ENCODE measurements around the gene DYRK3. TPM values are rescaled to one million over a fixed set of nuclear protein-coding genes. Genes with fewer than 3 reads are reported as not detected.

DYRK3 gene
- total RNA-seq, 1 donor from 2014 or later: 22.7 TPM

GRCh38 chr1:206591696-206592095 lies 43.6 kb upstream of the DYRK3 start:
- H3K36me3 ChIP-seq: no peaks in the 10 kb centered on the region
- H4K20me1 ChIP-seq (ENCODE audit: low read depth): no peaks in the 10 kb centered on the region
- H3K27ac Mint-ChIP-seq: no peak overlapping the region
- H3K9me3 Mint-ChIP-seq: no peaks in the 10 kb centered on the region
- no peak overlapping the region for H3K4me3 ChIP-seq
- no peak for DNase-seq (ENCODE audit: low spot score)
- no peak for TF ChIP-seq EZH2phosphoT487 (IDR thresholded peaks at IDR 0.05)
- TF ChIP-seq EZH2 (IDR thresholded peaks at IDR 0.05): no peak
- TF ChIP-seq CTCF (IDR thresholded peaks at IDR 0.05): no peak
- H3K9ac ChIP-seq: no peak overlapping the region
- no peak overlapping the region for H3K4me2 ChIP-seq
- H3K9me3 ChIP-seq (ENCODE audit: low read depth): no peaks in the 10 kb centered on the region
- peaks cover 28% of the 10 kb centered on the region for H3K36me3 Mint-ChIP-seq
- no peak overlapping the region for H3K4me3 Mint-ChIP-seq
- H3K27me3 ChIP-seq: no peaks in the 10 kb centered on the region
- H3K79me2 ChIP-seq (ENCODE audit: low read depth): no peaks in the 10 kb centered on the region
- H3K27ac ChIP-seq: no peak overlapping the region
- peaks cover 9% of the 10 kb centered on the region for H3K4me1 ChIP-seq
- H3F3A ChIP-seq (ENCODE audit: low read depth): no peaks in the 10 kb centered on the region
- no peaks in the 10 kb centered on the region for H3K27me3 Mint-ChIP-seq (ENCODE audit: insufficient read depth, low read depth)
- H2AFZ ChIP-seq (replicated peaks): no peak overlapping the region
- H3K4me1 Mint-ChIP-seq: no peaks in the 10 kb centered on the region

GRCh38 chr1:206593351-206593925 lies 41.9 kb upstream of the DYRK3 start:
- H3K27me3 ChIP-seq: no peaks in the 10 kb centered on the region
- no peak overlapping the region for H3K27ac ChIP-seq
- H3K9me3 Mint-ChIP-seq: no peaks in the 10 kb centered on the region
- H3K9me3 ChIP-seq (ENCODE audit: low read depth): no peaks in the 10 kb centered on the region
- DNase-seq (ENCODE audit: low spot score): no peak
- no peaks in the 10 kb centered on the region for H4K20me1 ChIP-seq (ENCODE audit: low read depth)
- no peaks in the 10 kb centered on the region for H3K79me2 ChIP-seq (ENCODE audit: low read depth)
- no peak overlapping the region for H3K9ac ChIP-seq
- TF ChIP-seq CTCF (IDR thresholded peaks at IDR 0.05): no peak
- no peak for TF ChIP-seq EZH2 (IDR thresholded peaks at IDR 0.05)
- no peak for TF ChIP-seq EZH2phosphoT487 (IDR thresholded peaks at IDR 0.05)
- no peak overlapping the region for H3K27ac Mint-ChIP-seq
- H3K4me3 ChIP-seq: no peak overlapping the region
- H3F3A ChIP-seq (ENCODE audit: low read depth): no peaks in the 10 kb centered on the region
- no peaks in the 10 kb centered on the region for H3K36me3 ChIP-seq
- peaks cover 32% of the 10 kb centered on the region for H3K36me3 Mint-ChIP-seq
- no peaks in the 10 kb centered on the region for H3K27me3 Mint-ChIP-seq (ENCODE audit: insufficient read depth, low read depth)
- no peak overlapping the region for H3K4me2 ChIP-seq
- peaks cover under 1% of the 10 kb centered on the region for H3K4me1 ChIP-seq
- no peak overlapping the region for H3K4me3 Mint-ChIP-seq
- no peaks in the 10 kb centered on the region for H3K4me1 Mint-ChIP-seq
- H2AFZ ChIP-seq (replicated peaks): no peak overlapping the region

- Histone ChIP-seq H3K27me3 (no peaks in the 10 kb centered on the region), H3K9ac (no peak overlapping the region), H2AFZ (replicated peaks) (no peak overlapping the region), H4K20me1 (ENCODE audit: low read depth) (no peaks in the 10 kb centered on the region), H3K9me3 (ENCODE audit: low read depth) (no peaks in the 10 kb centered on the region), H3K4me3 (no peak overlapping the region), H3K4me1 (no peaks in the 10 kb centered on the region), H3K27ac (no peak overlapping the region), H3K79me2 (ENCODE audit: low read depth) (no peaks in the 10 kb centered on the region), H3F3A (ENCODE audit: low read depth) (no peaks in the 10 kb centered on the region), H3K4me2 (no peak overlapping the region), H3K36me3 (no peaks in the 10 kb centered on the region)
- Mint-ChIP-seq H3K4me1 (no peaks in the 10 kb centered on the region), H3K36me3 (peaks cover 33% of the 10 kb centered on the region), H3K27ac (no peak overlapping the region), H3K4me3 (no peak overlapping the region), H3K27me3 (ENCODE audit: insufficient read depth, low read depth) (no peaks in the 10 kb centered on the region), H3K9me3 (no peaks in the 10 kb centered on the region)
- TF ChIP-seq EZH2phosphoT487 (IDR thresholded peaks at IDR 0.05) (no peak), EZH2 (IDR thresholded peaks at IDR 0.05) (no peak), CTCF (IDR thresholded peaks at IDR 0.05) (no peak)
- DNase-seq (ENCODE audit: low spot score): no peak
Measured at GRCh38 chr1:206595581-206596318, 39.6 kb upstream of the DYRK3 start.
